NCI-H2171 treated with DMSO at 0.1 percent for 48 hours (cell line): Measurements from ENCODE around the gene EGFL7.
A peak's percentile ranks its signal among the peaks of the same experiment; 100 is the strongest.
"Not testable (repeated sequence)": the region's sequence is repeated elsewhere in the genome, so short reads cannot be mapped to it uniquely, and the experiment has no call there.

Source experiments
- DNase-seq: peaks from one replicate; lab custom pipeline; 2025; lab: John Stamatoyannopoulos, UW

The EGFL7 gene

GRCh38 chr9:136624184-136624951, 38.3 kb upstream of the EGFL7 start:
- peak; percentile 80 for DNase-seq

GRCh38 chr9:136625101-136626065, 37.3 kb upstream of the EGFL7 start:
- DNase-seq, result peak; percentile 91

GRCh38 chr9:136626066-136626725, 36.5 kb upstream of the EGFL7 start:
- DNase-seq, result no peak

- peak; percentile 81 for DNase-seq
Measured at GRCh38 chr9:136626740-136627642, 35.7 kb upstream of the EGFL7 start.

- DNase-seq, result no peak
Measured at GRCh38 chr9:136627703-136628102, 35.0 kb upstream of the EGFL7 start.

- no peak for DNase-seq
Measured at GRCh38 chr9:136628268-136628667, 34.4 kb upstream of the EGFL7 start.

- DNase-seq, result peak; percentile 68
Measured at GRCh38 chr9:136629001-136629878, 33.5 kb upstream of the EGFL7 start.

- peak; percentile 83 for DNase-seq
Measured at GRCh38 chr9:136629879-136630661, 32.6 kb upstream of the EGFL7 start.

GRCh38 chr9:136630662-136630992, 32.1 kb upstream of the EGFL7 start:
- no peak for DNase-seq

- DNase-seq, result peak; percentile 87
Measured at GRCh38 chr9:136631038-136632000, 31.4 kb upstream of the EGFL7 start.

- DNase-seq, result not testable (repeated sequence)
Measured at GRCh38 chr9:136632072-136632471, 30.6 kb upstream of the EGFL7 start.

- not testable (repeated sequence) for DNase-seq
Measured at GRCh38 chr9:136632491-136633106, 30.1 kb upstream of the EGFL7 start.

- no peak for DNase-seq
Measured at GRCh38 chr9:136634904-136635303, 27.8 kb upstream of the EGFL7 start.

- no peak for DNase-seq
Measured at GRCh38 chr9:136640171-136641111, 22.3 kb upstream of the EGFL7 start.

GRCh38 chr9:136642439-136642921, 20.2 kb upstream of the EGFL7 start:
- no peak for DNase-seq

- DNase-seq, result no peak
Measured at GRCh38 chr9:136643596-136644342, 18.9 kb upstream of the EGFL7 start.
